Hematopoietic multipotent progenitor cell treated with erythropoietin and hydrocortisone succinate and interleukin-3 and kit ligand, for 4 days (in vitro differentiated cells): ENCODE data around the gene DDX1.

Source experiments
- DNase-seq: peaks from one replicate; pipeline ENCODE4 v3.0.0-alpha.2; 2015

Gene DDX1

GRCh38 chr2:15562354-15563031, 29.2 kb upstream of the DDX1 start:
- no peak for DNase-seq

GRCh38 chr2:15563227-15564100, 28.2 kb upstream of the DDX1 start:
- no peak for DNase-seq

- DNase-seq = no peak
These were observed 26.3 kb upstream of the DDX1 start for GRCh38 chr2:15565392-15565791.

- DNase-seq = no peak
These were observed 25.5 kb upstream of the DDX1 start for GRCh38 chr2:15565994-15566671.

GRCh38 chr2:15566912-15567311, 24.8 kb upstream of the DDX1 start:
- no peak for DNase-seq

GRCh38 chr2:15568874-15569273, 22.8 kb upstream of the DDX1 start:
- no peak for DNase-seq

GRCh38 chr2:15570104-15570503, 21.6 kb upstream of the DDX1 start:
- DNase-seq = no peak

- no peak for DNase-seq
These were observed 19.9 kb upstream of the DDX1 start for GRCh38 chr2:15571729-15572128.

GRCh38 chr2:15577071-15577735, 14.5 kb upstream of the DDX1 start:
- DNase-seq = peak; percentile 96

GRCh38 chr2:15579641-15580040, 12.0 kb upstream of the DDX1 start:
- DNase-seq = no peak

GRCh38 chr2:15580451-15580850, 11.2 kb upstream of the DDX1 start:
- DNase-seq = no peak

GRCh38 chr2:15582710-15583357, 8.8 kb upstream of the DDX1 start:
- no peak for DNase-seq

- no peak for DNase-seq
These were observed 7.8 kb upstream of the DDX1 start for GRCh38 chr2:15583826-15584225.

GRCh38 chr2:15584316-15584715, 7.4 kb upstream of the DDX1 start:
- DNase-seq = no peak

GRCh38 chr2:15584767-15585469, 6.8 kb upstream of the DDX1 start:
- no peak for DNase-seq

- DNase-seq = peak; percentile 86
These were observed 3.2 kb upstream of the DDX1 start for GRCh38 chr2:15588329-15588919.

- DNase-seq = no peak
These were observed 336 bp upstream of the DDX1 start for GRCh38 chr2:15591373-15591691.

- DNase-seq = no peak
These were observed 1.6 kb downstream of the DDX1 start for GRCh38 chr2:15593327-15593705.

GRCh38 chr2:15594291-15595256, 2.9 kb downstream of the DDX1 start:
- DNase-seq = peak; percentile 63

GRCh38 chr2:15595342-15595905, 3.8 kb downstream of the DDX1 start:
- no peak for DNase-seq
